Iris pigment epithelial cell (primary cell): ENCODE measurements around the gene ANKRD13C.
A peak's percentile ranks its signal among the peaks of the same experiment; 100 is the strongest.
"Not testable (repeated sequence)": the region's sequence is repeated elsewhere in the genome, so short reads cannot be mapped to it uniquely, and the experiment has no call there.

Source experiments
- DNase-seq: peaks from one replicate; pipeline ENCODE4 v3.0.0-alpha.2; 2011; ENCODE audit warnings: low read depth

Gene ANKRD13C

DNA sequence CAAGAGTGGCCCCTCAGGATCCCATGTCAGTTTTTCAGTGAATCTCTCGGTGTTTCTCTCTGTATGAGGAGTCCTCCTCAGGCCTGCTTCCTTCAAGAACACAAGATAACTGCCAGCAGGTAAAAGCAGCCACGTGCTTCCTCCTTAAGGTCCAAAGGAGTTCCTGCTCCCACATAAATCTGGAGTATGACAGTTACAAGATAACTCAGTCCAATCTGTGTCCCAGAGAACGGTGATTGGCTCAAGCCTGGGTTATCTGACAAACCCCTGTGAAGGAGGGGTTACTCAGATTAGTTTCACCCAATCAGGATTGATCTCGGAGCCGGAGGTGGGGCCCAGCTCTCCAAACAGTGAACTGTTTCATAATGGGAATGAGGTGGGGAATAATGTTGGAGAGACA is 5.8 kb upstream of the ANKRD13C start:
- no peak for DNase-seq

DNA sequence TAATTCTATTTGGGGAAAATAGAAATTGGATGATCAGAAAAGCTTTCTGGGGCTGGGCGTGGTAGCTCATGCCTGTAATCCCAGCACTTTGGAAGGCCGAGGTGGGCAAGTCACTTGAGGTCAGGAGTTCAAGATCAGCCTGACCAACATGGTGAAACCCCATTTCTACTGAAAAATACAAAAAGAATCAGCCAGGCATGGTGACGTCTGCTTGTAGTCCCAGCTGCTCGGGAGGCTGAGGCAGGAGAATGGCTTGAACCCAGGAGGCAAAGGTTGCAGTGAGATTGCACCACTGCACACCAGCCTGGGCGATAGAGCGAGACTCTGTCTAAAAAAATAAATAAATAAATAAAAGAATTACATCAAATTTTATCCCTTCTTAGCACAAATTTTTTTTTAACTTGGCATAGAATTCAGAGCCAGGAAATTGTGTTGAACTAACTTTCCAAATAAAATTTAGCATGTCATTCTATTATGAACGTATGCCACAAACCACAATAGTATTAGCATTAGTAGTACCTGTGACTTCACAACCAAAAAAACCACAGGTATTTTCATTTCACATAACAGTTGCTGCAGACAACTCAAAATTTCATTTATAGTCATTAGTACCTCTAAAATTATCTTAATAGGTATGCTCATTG is 4.5 kb upstream of the ANKRD13C start:
- peak; percentile 45 for DNase-seq

- DNase-seq, result peak; percentile 57
Observed at GRCh38 chr1:70355920-70356319, 1.4 kb upstream of the ANKRD13C start.

GRCh38 chr1:70355111-70355407 is 537 bp upstream of the ANKRD13C start:
- no peak for DNase-seq

- peak; percentile 76 for DNase-seq
Observed at GRCh38 chr1:70353601-70354331, 756 bp downstream of the ANKRD13C start.

DNA sequence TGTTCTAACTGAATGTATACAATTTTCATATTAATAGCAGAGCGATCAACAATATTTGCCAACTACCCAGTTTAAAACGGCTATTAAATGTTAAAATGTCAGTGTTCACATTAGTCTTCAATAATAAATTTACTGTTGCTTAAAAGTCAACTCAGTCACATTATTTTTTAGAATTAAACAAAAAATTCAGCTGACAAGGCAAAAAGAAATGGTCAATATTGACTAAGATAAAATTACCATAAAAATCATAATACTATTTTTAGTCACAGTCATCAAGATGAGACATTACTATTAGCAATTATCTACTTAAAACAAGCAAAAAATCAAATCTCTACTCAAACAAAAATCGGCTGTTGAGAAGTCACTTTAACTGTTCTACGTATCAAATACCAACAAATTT is 1.5 kb downstream of the ANKRD13C start:
- DNase-seq, result no peak

- not testable (repeated sequence) for DNase-seq
Observed at GRCh38 chr1:70349799-70350198, 4.7 kb downstream of the ANKRD13C start.

DNA sequence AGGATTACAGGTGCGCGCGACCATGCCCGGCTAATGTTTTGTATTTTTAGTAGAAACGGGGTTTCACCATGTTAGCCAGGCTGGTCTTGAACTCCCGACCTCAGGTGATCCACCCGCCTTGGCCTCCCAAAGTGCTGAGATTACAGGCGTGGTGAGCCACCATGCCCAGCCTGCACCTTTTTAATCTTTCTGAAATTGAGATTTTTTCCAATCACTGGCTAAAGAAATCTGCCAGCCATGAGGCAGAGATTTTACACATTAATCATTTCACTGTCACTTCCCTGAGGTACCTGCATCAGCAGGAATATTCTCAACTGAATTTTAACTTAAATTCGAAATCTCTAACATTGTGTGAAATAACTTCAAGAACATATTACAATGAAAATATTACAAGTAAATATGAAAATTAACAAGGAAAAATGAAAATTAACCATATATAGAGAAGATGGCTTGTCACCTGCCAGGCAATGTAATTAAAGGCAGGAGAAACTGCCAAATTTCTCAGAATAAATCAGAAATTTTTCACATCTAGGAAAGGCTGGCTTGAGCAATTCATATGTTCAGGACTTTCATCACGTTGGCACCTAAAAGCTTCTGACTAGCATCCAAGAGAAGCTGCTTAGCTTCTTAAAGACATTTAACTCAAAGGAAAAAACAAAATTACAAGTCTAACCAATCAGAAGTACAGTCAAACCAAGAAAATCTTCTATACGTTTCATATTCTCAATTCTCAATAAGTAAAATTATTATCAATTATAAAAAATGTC is 5.9 kb downstream of the ANKRD13C start:
- no peak for DNase-seq

DNA sequence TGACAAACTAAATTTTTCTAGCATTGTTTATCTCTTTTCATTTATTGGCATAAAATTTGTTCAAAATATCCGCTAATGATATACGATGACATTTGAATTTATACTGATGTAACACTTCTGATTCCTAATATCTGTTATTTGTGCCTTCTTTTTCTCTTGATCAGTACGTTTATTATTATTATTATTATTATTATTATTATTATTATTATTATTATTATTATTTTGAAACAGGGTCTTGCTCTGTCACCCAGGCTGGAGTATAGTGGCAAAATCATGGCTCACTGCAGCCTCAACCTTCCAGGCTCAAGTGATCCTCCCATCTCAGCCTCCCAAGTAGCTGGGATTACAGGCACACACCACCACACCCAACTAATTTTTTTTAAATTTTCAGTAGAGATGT is 14.9 kb downstream of the ANKRD13C start:
- not testable (repeated sequence) for DNase-seq

GRCh38 chr1:70336050-70336449 is 18.5 kb downstream of the ANKRD13C start:
- DNase-seq, result no peak

DNA sequence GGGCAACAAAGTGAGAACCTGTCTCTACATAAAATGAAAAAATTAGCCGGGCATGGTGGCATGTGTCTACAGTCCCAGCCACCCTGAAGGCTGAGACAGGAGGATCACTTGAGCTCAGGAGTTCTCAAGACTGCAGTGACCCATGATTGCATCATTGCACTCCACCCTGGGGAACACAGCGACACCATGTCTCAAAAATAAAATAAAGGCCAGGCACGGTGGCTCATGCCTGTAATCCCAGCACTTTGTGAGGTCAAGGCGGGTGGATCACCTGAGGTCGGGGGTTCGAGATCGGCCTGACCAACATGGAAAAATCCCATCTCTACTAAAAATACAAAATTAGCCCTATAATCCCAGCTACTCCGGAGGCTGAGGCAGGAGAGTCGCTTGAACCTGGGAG is 20.1 kb downstream of the ANKRD13C start:
- DNase-seq, result no peak

- no peak for DNase-seq
Observed at GRCh38 chr1:70333245-70333644, 21.3 kb downstream of the ANKRD13C start.

GRCh38 chr1:70331962-70332361 is 22.6 kb downstream of the ANKRD13C start:
- peak; percentile 37 for DNase-seq

DNA sequence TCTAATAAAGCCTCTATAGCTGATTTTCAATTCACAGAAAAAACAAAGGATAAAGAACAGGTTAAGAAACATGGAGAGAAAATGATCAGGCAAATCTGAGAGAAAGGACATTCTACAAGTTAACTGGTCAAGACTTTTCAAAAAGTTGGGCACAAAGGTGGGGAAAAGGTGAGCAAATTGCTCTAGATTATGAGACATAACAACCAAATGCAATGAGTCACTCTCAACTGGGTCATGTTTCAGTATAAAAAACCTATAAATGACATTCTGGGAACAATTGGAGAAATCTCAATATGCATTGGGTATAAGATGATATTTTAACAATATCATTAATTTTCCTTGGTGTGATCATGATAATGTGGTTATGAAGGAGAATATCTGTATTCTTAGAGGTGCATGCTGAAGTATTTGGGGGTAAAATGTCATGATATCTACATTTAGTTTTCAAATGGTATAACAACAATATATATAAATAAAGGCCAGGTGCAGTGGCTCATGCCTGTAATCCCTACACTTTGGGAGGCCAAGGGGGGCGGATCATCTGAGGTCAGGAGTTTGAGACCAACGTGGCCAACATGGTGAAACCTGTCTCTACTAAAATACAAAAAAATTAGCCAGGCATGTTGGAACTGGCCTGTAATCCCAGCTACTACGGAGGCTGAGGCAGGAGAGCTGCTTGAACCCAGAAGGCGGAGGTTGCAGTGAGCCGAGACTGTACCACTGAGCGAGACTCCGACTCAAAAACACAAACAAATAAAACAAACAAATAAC is 27.0 kb downstream of the ANKRD13C start:
- DNase-seq, result peak; percentile 29

DNA sequence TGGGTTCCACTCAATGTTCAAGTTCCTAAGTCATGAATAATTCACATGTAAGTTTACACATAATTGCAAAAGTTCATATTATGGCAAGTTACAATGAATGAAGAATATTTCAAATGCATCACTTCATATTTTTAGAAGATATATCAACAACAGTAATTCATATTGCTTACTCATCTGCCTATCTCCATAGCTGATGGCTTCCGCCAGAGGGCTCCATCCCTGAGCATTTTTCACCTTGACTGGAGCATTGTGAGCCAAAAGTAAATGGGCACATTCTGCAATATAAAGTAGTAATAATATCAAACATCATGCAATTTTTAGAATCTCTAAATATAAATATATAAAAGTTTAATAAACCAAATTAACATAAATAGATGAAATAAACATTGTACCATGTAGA is 29.8 kb downstream of the ANKRD13C start:
- DNase-seq, result no peak

- peak; percentile 74 for DNase-seq
Observed at GRCh38 chr1:70319750-70320149, 34.8 kb downstream of the ANKRD13C start.

- DNase-seq, result peak; percentile 10
Observed at GRCh38 chr1:70318191-70318590, 36.3 kb downstream of the ANKRD13C start.

- no peak for DNase-seq
Observed at GRCh38 chr1:70317087-70317486, 37.4 kb downstream of the ANKRD13C start.

DNA sequence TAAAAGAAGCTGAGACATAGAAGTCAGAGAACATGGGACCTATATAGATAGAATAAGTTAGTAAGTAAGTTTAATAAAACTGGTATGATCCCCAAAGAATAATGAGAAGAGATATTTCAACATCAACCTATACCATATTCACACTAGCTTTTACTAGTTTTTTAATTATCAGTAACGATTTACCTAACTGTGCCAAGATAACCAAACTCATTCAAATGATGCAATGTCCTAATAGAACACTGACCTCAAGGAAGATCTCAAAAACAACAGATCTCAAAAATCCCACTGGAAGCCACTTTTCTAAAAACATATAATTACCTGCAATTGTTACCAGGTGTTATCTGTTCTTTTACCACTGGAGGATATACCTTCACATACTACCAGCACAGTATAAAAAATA is 38.7 kb downstream of the ANKRD13C start:
- DNase-seq, result no peak

- DNase-seq, result no peak
Observed at GRCh38 chr1:70314706-70315304, 39.7 kb downstream of the ANKRD13C start.

DNA sequence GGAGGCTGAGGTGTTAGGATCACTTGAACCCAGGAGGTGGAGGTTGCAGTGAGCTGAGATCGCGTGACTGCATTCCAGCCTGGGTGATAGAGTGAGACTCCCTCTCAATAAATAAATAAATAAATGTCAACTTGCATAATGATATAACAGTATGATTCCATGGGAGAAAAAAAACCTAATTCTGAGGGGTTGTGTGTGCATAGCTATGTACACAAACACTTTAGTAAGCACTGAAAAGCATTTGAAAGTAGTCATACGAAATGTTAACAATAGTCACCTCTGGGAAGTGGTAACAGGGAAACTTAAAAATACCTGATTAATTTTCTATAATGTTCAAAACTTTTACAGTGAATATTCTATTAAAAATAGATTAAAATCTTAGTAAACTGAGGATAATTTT is 43.2 kb downstream of the ANKRD13C start:
- no peak for DNase-seq

GRCh38 chr1:70299472-70299871 is 55.0 kb downstream of the ANKRD13C start:
- DNase-seq, result no peak
